DMS153 treated with DMSO at 0.1 percent for 48 hours (cell line): ENCODE results near the gene B2M.
"Not testable (repeated sequence)": the region's sequence is repeated elsewhere in the genome, so short reads cannot be mapped to it uniquely, and the experiment has no call there.

Experiments used
- DNase-seq: peaks from one replicate; lab custom pipeline; 2025; ENCODE audit not compliant: unreplicated experiment; lab: John Stamatoyannopoulos, UW

The B2M gene

GRCh38 chr15:44711096-44711742, at the start of gene B2M, which contains the start of gene PATL2:
Gene B2M, plus strand, starts transcription at chr15:44711517. Its CDS starts 30 bp downstream, at chr15:44711547.
Gene PATL2, minus strand, starts transcription at chr15:44711323. Its CDS starts 34,833 bp downstream, at chr15:44676490.
- DNase-seq: peak; percentile 47

DNA sequence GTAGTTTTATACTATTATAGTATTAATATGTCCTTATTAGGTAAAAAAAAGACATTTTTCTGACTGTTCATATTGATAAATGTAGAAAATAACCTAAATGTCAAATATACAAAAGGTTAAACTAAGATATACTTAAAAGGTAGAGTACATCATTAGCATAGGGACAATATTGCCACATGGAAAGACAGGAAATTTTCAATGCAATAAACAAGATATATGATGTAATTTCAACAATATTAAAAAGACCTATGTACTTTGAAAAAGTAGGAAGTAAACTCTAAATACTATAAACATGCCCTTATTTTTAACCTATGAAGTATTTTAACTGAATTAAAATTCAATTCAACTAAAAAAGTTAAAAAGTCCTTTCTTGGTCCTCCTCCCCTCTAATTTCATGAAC, 49.7 kb upstream of the B2M start:
- no peak for DNase-seq

DNA sequence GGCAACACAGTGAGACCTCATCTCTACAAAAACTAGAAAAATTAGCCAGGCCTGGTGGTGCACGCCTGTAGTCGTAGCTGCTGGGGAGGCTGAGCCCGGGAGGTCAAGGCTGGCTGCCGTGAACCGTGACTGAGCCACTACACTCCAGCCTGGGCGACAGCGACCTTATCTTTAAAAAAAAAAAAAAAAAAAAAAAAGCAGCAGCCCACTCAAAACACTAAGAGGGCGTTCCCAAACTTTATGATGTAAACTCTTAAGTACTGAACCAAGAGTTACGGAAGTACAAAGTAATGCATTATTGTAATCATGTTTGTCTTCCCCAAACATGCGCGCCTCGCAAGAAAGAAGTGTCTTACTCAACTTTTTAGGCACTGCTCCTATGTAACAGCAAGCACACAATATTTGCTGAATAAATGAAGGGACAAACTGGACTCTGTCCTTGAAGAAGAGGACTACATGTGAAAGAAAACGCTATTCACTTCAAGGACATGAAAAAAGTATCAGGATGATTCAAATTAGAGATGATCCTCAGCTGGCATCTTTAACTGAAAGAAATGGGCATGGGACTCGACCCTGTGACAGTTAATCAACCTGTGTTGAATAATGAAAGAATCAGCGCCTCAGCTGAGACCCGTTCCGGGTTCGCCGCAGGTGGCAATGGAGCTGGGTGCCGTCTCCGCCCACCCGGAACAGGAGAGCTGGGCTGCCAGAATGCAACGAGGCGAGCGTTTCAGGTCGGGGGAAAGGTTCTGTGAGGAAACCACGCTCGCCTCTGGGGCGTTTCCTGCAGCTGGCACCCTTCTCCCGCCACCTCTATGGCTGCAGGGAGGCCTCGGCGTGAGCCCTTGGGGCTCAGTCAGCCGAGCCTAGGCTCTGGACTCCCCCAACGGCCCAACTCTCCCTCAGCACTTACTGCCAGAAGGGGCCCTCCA, 48.6 kb upstream of the B2M start:
- DNase-seq: peak; percentile 3

- DNase-seq: peak; percentile 76
These were observed 47.7 kb upstream of the B2M start, which contains the start of gene SPG11 for GRCh38 chr15:44663410-44664308. Gene SPG11, minus strand, starts transcription at chr15:44663662. Its CDS starts 15 bp downstream, at chr15:44663647.

GRCh38 chr15:44666210-44667038, 44.9 kb upstream of the B2M start:
- no peak for DNase-seq

GRCh38 chr15:44667039-44667360, 44.3 kb upstream of the B2M start:
- DNase-seq: no peak

DNA sequence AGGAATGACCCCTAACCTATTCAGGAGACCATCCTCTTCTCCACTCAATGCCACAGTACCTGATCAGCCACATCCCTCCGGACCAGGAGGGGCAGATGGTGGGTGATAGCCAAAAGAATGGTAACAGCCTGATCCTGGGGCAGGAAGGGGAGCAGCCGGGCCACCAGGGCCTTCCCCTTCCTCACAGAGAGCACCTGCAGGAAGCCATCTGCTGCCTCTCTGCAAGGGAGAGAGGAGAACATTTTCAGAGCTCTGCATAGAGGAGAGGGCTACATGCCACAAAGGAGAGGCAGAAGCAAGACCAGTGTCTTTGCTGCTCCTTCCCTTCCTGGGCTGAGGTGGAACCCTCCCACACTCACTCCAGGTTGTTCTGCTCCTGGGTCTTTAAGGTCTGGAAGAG, 42.4 kb upstream of the B2M start:
- DNase-seq: no peak

- no peak for DNase-seq
These were observed 41.0 kb upstream of the B2M start for GRCh38 chr15:44670087-44670950.

DNA sequence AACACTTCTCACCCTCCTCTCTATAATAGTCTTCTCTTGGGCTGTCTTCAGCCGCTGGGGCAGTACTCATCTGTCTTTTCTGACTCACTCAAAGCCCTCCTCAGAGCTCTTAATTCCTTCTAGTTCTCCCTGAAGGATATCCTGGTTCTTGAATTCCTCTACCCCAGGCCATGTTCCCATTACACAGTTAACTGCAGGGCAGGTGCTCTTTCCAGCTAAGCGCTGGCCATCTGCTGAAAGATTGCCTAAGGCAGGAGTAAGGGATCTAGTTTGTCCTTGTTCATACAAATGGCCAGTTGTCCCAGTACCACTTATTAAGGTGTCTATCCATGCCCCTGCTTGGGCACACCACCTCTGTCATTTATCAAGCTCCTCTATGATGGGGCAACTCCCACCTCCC, 37.7 kb upstream of the B2M start:
- no peak for DNase-seq

GRCh38 chr15:44675911-44676310, 35.4 kb upstream of the B2M start:
- DNase-seq: no peak

DNA sequence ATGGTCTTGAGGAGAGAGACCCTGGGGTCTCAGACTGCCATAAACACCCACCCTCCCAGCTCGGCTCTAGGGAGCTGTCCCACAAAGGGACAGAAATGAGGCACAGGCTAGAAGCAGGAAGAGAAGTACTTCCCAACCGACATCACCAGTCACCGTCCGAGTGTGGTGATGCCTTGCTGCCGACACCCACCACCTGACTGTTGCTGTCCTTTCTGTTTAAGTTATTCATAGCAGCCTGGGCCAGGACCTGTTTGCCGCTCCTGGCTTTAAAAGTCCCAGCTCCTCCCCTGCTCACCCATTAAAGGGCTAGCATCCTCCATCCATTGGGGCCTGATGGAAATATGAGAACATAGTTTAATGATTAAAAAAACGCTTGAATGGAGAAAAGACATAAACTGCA, 34.6 kb upstream of the B2M start:
- no peak for DNase-seq

DNA sequence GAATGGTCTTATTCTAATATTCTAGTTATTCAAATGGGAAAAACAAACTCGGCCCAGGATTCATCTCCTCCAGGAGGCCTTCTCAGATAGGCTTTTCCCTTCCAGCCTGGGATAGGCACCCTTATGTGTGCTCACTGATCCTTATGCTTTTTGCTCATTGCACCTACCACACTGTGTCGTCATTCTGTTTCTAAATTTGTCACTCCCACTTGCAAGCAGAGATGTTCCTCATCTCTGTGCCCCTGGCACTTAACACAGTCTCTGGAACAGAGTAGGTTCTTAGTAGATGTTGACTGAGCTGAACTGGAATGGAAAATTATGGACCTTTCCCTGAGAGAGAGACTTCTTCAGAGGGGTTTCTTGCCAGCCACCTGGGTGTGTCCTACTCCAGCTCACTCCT, 29.1 kb upstream of the B2M start:
- DNase-seq: no peak

- peak; percentile 9 for DNase-seq
These were observed 28.3 kb upstream of the B2M start for GRCh38 chr15:44682809-44683682.

- DNase-seq: not testable (repeated sequence)
These were observed 22.0 kb upstream of the B2M start for GRCh38 chr15:44689318-44689717.

DNA sequence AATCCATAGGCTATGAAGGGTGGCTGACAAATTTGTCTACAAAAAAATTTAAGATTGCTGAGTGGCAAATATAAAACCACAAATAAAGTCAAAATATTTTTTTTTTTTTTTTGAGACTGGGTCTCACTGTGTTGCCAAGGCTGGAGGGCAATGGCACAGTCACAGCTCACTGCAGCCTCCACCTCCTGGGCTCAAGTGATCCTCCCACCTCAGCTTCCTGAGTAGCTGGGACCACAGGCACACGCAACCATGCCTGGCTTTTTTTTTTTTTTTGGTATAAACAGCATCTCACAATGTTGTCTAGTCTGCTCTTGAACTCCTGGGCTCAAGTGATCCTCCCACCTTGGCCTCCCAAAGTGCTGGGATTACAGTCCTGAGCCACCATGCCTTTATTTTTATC, 21.1 kb upstream of the B2M start:
- DNase-seq: not testable (repeated sequence)

DNA sequence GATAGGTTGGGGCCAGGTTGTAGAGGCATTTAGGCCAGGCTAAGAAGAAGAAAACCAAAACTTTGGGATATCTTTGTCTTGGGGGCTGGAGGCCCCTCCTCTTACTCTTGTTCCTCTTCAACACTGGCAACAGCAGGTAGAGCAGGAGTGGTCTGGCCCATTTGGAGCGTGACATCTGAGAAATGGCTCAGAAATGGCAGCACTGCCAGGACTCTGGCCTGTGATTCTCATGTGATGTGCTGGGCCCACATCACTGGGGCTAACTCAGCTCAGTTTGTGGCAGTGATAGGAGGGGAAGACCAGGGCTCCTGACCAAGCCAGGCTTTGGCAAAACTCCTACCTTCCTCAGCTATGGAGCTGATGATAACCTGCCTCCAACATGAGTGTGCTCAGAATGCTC, 18.7 kb upstream of the B2M start:
- no peak for DNase-seq

DNA sequence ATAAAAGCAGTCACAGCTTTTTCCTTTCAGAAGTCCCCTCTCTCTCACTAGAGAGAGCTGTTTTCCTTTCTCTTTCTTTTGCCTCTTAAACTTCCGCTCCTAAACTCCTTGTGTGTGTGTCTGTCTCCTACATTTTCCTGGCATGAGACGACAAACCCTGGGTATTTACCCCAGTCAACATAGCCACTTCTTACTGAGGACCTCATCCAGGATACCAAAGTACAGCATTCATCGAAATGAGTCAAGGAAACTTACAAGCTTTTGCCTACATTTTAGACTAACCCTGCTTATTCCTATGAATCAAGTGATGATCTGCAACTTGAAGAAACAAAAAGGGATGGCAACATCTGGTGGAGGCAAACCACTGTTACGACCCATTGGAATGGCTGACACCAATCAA, 16.9 kb upstream of the B2M start:
- no peak for DNase-seq

DNA sequence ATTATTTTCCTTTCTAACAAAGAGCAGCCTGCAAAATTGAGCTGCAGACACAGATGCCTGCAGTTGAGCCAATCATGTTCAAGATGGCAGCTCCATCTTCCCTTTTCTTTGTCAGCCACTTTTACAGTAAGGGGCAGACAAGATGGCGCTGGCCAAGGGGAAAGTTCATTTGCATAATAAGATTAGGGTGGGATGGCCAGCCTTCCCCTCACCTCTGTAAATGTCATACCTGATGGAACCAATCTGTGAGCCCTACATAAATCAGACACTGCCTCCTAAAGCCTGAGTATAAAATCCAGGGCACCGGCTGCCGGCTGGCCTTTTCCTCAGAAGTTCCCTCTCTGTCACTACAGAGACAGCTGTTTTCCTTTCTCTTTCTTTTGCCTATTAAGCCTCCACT, 16.0 kb upstream of the B2M start:
- DNase-seq: no peak
